T-helper 1 cell treated with Interleukin-12 subunit alpha and Interleukin-12 subunit beta and Interleukin-4 antibody, amounts not matched to agents 30 ng/mL and 1 ng/mL, for 36 hours (primary cell): ENCODE results near the gene CEACAM7. TPM values are rescaled to one million over a fixed set of nuclear protein-coding genes. Genes with fewer than 3 reads are reported as not detected.
"Not testable (repeated sequence)": the region's sequence is repeated elsewhere in the genome, so short reads cannot be mapped to it uniquely, and the experiment has no call there.

ENCODE experiments used
- intact Hi-C: fragments of 100-400 bp; cut with micrococcal nuclease; formaldehyde crosslinking; loops from one replicate; pipeline ENCODE4 v1.15.1; 2024
- total RNA-seq: library from RNA; stranded (reverse); gene quantifications from 2 replicates; pipeline ENCODE4 v1.2.3, GENCODE V29; 2022

Gene CEACAM7
- total RNA-seq: not detected in 2 replicates

- intact Hi-C loops: no loop called here
Measured at GRCh38 chr19:41688098-41688497, at the start of gene CEACAM7. CEACAM7 (minus strand) TSS chr19:41688270; CDS start chr19:41688165, 105 bp downstream.

- intact Hi-C loops: no loop called here
Measured at GRCh38 chr19:41735071-41735600, 47.1 kb upstream of the CEACAM7 start.

- intact Hi-C loops: no loop called here
Measured at GRCh38 chr19:41734585-41734984, 46.5 kb upstream of the CEACAM7 start.

GRCh38 chr19:41734156-41734555, 46.1 kb upstream of the CEACAM7 start:
- intact Hi-C loops: no loop called here

GRCh38 chr19:41726493-41726892, 38.4 kb upstream of the CEACAM7 start:
- intact Hi-C loops: no loop called here

GRCh38 chr19:41720103-41720502, 32.0 kb upstream of the CEACAM7 start:
- intact Hi-C loops: no loop called here

- intact Hi-C loops: no loop called here
Measured at GRCh38 chr19:41718761-41719160, 30.7 kb upstream of the CEACAM7 start.

- intact Hi-C loops: no loop called here
Measured at GRCh38 chr19:41714598-41714997, 26.5 kb upstream of the CEACAM7 start.

- intact Hi-C loops: no loop called here
Measured at GRCh38 chr19:41711376-41712261, 23.5 kb upstream of the CEACAM7 start.

- intact Hi-C loops: no loop called here
Measured at GRCh38 chr19:41709951-41710645, 22.0 kb upstream of the CEACAM7 start.

- intact Hi-C loops: not testable (repeated sequence)
Measured at GRCh38 chr19:41709516-41709915, 21.4 kb upstream of the CEACAM7 start.

GRCh38 chr19:41708481-41708880, 20.4 kb upstream of the CEACAM7 start, which contains the start of gene CEACAM5:
CEACAM5 (plus strand) TSS chr19:41708626; CDS start chr19:41708732, 106 bp downstream.
- intact Hi-C loops: no loop called here

- intact Hi-C loops: no loop called here
Measured at GRCh38 chr19:41707871-41708371, 19.9 kb upstream of the CEACAM7 start.

- intact Hi-C loops: no loop called here
Measured at GRCh38 chr19:41707502-41707812, 19.4 kb upstream of the CEACAM7 start.

- intact Hi-C loops: loop anchor here (1.0 kb wide), 2 partner anchors 39 to 78 kb away; no protein-coding TSS in a partner anchor
Measured at GRCh38 chr19:41706741-41707501, 18.9 kb upstream of the CEACAM7 start.

GRCh38 chr19:41705393-41706174, 17.5 kb upstream of the CEACAM7 start:
- intact Hi-C loops: loop anchor here (1.0 kb wide), 2 partner anchors 41 to 80 kb away; no protein-coding TSS in a partner anchor

- intact Hi-C loops: no loop called here
Measured at GRCh38 chr19:41703602-41704293, 15.7 kb upstream of the CEACAM7 start.

GRCh38 chr19:41702171-41702651, 14.1 kb upstream of the CEACAM7 start:
- intact Hi-C loops: no loop called here

- intact Hi-C loops: no loop called here
Measured at GRCh38 chr19:41701401-41702075, 13.5 kb upstream of the CEACAM7 start.
